K562 (cell line): Measurements from ENCODE around the gene PLEKHA8. TPM values are rescaled to one million over a fixed set of nuclear protein-coding genes. Genes with fewer than 3 reads are reported as not detected.

Experiments
- CEBPG ChIP-seq, 3 experiments: fragments of 200-800 bp in 1 of 3; sonication (Bioruptor generic) in 1 of 3; sonication (generic) in 1 of 3; formaldehyde crosslinking in 1 of 3; IDR thresholded peaks in 2 of 3; conservative IDR thresholded peaks in 1 of 3; 2 replicates each; pipeline versions ENCODE4 v1.6.1 to v1.8.0; 2016 to 2022; ENCODE audit warnings: missing compliant biosample characterization in 2 of 3, missing genetic modification characterization in 2 of 3, mild to moderate bottlenecking in 1 of 3, missing genetic modification reagents in 1 of 3
- CEBPZ ChIP-seq: fragments of 150-350 bp; IDR thresholded peaks from 2 replicates; pipeline ENCODE4 v1.6.1; 2014; ENCODE audit warnings: low read depth, mild to moderate bottlenecking, low read length, borderline replicate concordance
- CREM ChIP-seq: IDR thresholded peaks from 2 replicates; pipeline ENCODE4 v1.6.1; 2014; ENCODE audit warnings: antibody characterized with exemption, low read depth
- HOXB6 ChIP-seq: fragments of 250-450 bp; sonication (Bioruptor Pico); IDR thresholded peaks from 2 replicates; pipeline ENCODE4 v1.5.1; 2022; ENCODE audit warnings: mild to moderate bottlenecking, borderline replicate concordance
- KDM1A ChIP-seq, 2 experiments: fragments of 450-650 bp; IDR thresholded peaks; 2 replicates each; pipeline ENCODE4 v1.6.1; 2016; ENCODE audit warnings: mild to moderate bottlenecking in 2 of 2
- KLF10 ChIP-seq: fragments of 250-450 bp; sonication (Bioruptor Pico); IDR thresholded peaks from 2 replicates; pipeline ENCODE4 v1.6.1; 2021; ENCODE audit warnings: matching md5 sums
- PHF21A ChIP-seq: fragments of 450-650 bp; IDR thresholded peaks from 2 replicates; pipeline ENCODE4 v1.6.1; 2017; ENCODE audit warnings: low read depth, borderline replicate concordance
- TRIM24 ChIP-seq, 2 experiments: fragments of 450-650 bp; IDR thresholded peaks; 2 replicates each; pipeline ENCODE4 v1.6.1; 2016
- ZBTB7A ChIP-seq: IDR thresholded peaks from 2 replicates; pipeline ENCODE4 v1.6.1; 2011; ENCODE audit warnings: low read depth, mild to moderate bottlenecking, low read length, moderate library complexity, borderline replicate concordance; ENCODE audit not compliant: control insufficient read depth
- ZNF263 ChIP-seq: sonication (generic); formaldehyde crosslinking; IDR thresholded peaks from 2 replicates; pipeline ENCODE4 v1.8.0; 2022; ENCODE audit warnings: mild to moderate bottlenecking, missing genetic modification reagents, borderline replicate concordance
- polyA plus RNA-seq, 8 experiments: library from polyadenylated mRNA; depleted of rRNA in 4 of 8; stranded (reverse) in 5 of 8; unstranded in 3 of 8; fragments of >200 nt; fragmentation: Nextera tagmentation in 2 of 8; fragmentation: Illumina TruSeq in 1 of 8; extraction: Ambion mirVana in 2 of 8; extraction: Trizol in 1 of 8; gene quantifications; 2 replicates each; pipeline versions ENCODE4 v1.2.1 to v1.2.3, GENCODE V29; 2011 to 2014; ENCODE audit warnings: inconsistent platforms in 1 of 8, missing spikeins in 1 of 8
- total RNA-seq, 7 experiments: library from RNA; depleted of rRNA in 6 of 7; stranded (reverse); fragments of >200 nt in 6 of 7; fragmentation: Illumina TruSeq in 2 of 7; extraction: Trizol in 2 of 7; gene quantifications; 2 replicates each; pipeline versions ENCODE4 v1.2.1 to v1.2.3, GENCODE V29; 2011 to 2021; ENCODE audit warnings: low replicate concordance in 1 of 7
- TF ChIP-seq, protein P1 (sequence below): sonication (generic); formaldehyde crosslinking; IDR thresholded peaks from 2 replicates; pipeline ENCODE4 v1.8.0; 2022; ENCODE audit warnings: missing genetic modification reagents, mild to moderate bottlenecking, borderline replicate concordance
- TF ChIP-seq, protein P2 (sequence below): fragments of 250-450 bp; sonication (Bioruptor Pico); IDR thresholded peaks from 2 replicates; pipeline ENCODE4 v1.8.0; 2021; ENCODE audit warnings: borderline replicate concordance, mild to moderate bottlenecking, moderate library complexity; ENCODE audit not compliant: poor library complexity, severe bottlenecking
- TF ChIP-seq, protein P3 (sequence below): fragments of 200-800 bp; sonication (Bioruptor generic); IDR thresholded peaks from 2 replicates; pipeline ENCODE4 v1.6.1; 2017; ENCODE audit warnings: missing genetic modification characterization, missing compliant biosample characterization
- TF ChIP-seq, protein P4 (sequence below): fragments of 250-450 bp; sonication (Bioruptor Pico); IDR thresholded peaks from 2 replicates; pipeline ENCODE4 v1.4.0; 2020; ENCODE audit warnings: mild to moderate bottlenecking, moderate library complexity

Gene PLEKHA8
- total and polyA plus RNA-seq, 9 of the 15 experiments (the other 6 are each of a cell fraction or from before 2014, with no cell fraction given) = 3.2 to 16.3 (median 11.8) TPM

GRCh38 chr7:30028749-30029635 lies 780 bp downstream of the PLEKHA8 start (continued):
- TF ChIP-seq, protein P1, sequence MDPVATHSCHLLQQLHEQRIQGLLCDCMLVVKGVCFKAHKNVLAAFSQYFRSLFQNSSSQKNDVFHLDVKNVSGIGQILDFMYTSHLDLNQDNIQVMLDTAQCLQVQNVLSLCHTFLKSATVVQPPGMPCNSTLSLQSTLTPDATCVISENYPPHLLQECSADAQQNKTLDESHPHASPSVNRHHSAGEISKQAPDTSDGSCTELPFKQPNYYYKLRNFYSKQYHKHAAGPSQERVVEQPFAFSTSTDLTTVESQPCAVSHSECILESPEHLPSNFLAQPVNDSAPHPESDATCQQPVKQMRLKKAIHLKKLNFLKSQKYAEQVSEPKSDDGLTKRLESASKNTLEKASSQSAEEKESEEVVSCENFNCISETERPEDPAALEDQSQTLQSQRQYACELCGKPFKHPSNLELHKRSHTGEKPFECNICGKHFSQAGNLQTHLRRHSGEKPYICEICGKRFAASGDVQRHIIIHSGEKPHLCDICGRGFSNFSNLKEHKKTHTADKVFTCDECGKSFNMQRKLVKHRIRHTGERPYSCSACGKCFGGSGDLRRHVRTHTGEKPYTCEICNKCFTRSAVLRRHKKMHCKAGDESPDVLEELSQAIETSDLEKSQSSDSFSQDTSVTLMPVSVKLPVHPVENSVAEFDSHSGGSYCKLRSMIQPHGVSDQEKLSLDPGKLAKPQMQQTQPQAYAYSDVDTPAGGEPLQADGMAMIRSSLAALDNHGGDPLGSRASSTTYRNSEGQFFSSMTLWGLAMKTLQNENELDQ (CRISPR knock-in tag) = 0 out of 2 replicates have a peak, but pooled peaks have one; percentile 1
- TF ChIP-seq CEBPG (CRISPR knock-in tag; IDR thresholded peaks at IDR 0.05) = 0 out of 2 replicates have a peak, but pooled peaks have one; percentile 19
- TF ChIP-seq CEBPG (tag; conservative IDR thresholded peaks at IDR 0.05 in 1 of 2, IDR thresholded peaks at IDR 0.05 in 1 of 2) = no peak
- TF ChIP-seq CREM = 0 out of 2 replicates have a peak, but pooled peaks have one; percentile 4
- TF ChIP-seq, protein P2, sequence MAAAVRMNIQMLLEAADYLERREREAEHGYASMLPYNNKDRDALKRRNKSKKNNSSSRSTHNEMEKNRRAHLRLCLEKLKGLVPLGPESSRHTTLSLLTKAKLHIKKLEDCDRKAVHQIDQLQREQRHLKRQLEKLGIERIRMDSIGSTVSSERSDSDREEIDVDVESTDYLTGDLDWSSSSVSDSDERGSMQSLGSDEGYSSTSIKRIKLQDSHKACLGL (CRISPR knock-in tag) = no peak
- TF ChIP-seq KDM1A (IDR thresholded peaks at IDR 0.05) = peak; percentile 53 to 61; a peak in 3 of 4 replicates
- no peak for TF ChIP-seq CEBPZ
- TF ChIP-seq, protein P3, sequence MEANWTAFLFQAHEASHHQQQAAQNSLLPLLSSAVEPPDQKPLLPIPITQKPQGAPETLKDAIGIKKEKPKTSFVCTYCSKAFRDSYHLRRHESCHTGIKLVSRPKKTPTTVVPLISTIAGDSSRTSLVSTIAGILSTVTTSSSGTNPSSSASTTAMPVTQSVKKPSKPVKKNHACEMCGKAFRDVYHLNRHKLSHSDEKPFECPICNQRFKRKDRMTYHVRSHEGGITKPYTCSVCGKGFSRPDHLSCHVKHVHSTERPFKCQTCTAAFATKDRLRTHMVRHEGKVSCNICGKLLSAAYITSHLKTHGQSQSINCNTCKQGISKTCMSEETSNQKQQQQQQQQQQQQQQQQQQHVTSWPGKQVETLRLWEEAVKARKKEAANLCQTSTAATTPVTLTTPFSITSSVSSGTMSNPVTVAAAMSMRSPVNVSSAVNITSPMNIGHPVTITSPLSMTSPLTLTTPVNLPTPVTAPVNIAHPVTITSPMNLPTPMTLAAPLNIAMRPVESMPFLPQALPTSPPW = peak; percentile 33; the same call in 1 of the 2 replicates
- peak; percentile 16; the same call in 1 of the 2 replicates for TF ChIP-seq ZBTB7A
- no peak for TF ChIP-seq TRIM24 (IDR thresholded peaks at IDR 0.05)
- no peak for TF ChIP-seq KLF10 (CRISPR knock-in tag)
- TF ChIP-seq, protein P4, sequence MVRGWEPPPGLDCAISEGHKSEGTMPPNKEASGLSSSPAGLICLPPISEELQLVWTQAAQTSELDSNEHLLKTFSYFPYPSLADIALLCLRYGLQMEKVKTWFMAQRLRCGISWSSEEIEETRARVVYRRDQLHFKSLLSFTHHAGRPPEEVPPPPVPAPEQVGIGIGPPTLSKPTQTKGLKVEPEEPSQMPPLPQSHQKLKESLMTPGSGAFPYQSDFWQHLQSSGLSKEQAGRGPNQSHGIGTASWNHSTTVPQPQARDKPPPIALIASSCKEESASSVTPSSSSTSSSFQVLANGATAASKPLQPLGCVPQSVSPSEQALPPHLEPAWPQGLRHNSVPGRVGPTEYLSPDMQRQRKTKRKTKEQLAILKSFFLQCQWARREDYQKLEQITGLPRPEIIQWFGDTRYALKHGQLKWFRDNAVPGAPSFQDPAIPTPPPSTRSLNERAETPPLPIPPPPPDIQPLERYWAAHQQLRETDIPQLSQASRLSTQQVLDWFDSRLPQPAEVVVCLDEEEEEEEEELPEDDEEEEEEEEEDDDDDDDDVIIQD (CRISPR knock-in tag) = no peak
- no peak for TF ChIP-seq HOXB6 (CRISPR knock-in tag)
- TF ChIP-seq ZNF263 (CRISPR knock-in tag) = 0 out of 2 replicates have a peak, but pooled peaks have one; percentile 21
- TF ChIP-seq PHF21A = peak; percentile 82
